HCT116 (cell line): ENCODE results near the gene PRRX1.

Source experiments
- SIN3A ChIP-seq: IDR thresholded peaks from 2 replicates; pipeline ENCODE4 v1.6.1; 2012; ENCODE audit warnings: low read depth
- YY1 ChIP-seq: IDR thresholded peaks from 2 replicates; pipeline ENCODE4 v1.6.1; 2011; ENCODE audit warnings: low read length, low read depth, moderate library complexity, mild to moderate bottlenecking; ENCODE audit not compliant: insufficient replicate concordance; ENCODE audit errors: extremely low read depth

- TF ChIP-seq YY1 (no peak), SIN3A (no peak)
Measured at GRCh38 chr1:170660871-170661645, 2.9 kb upstream of the PRRX1 start.
